Endothelial cell of umbilical vein (primary cell): ENCODE measurements around the gene CD276. TPM values are rescaled to one million over a fixed set of nuclear protein-coding genes. Genes with fewer than 3 reads are reported as not detected.

ENCODE experiments used
- BruUV-seq: library from RNA; stranded (reverse); fragments of 400-500 nt; replicated peaks from 2 replicates; lab custom pipeline; 2021; lab: Mats Ljungman, UMichigan
- CTCF ChIA-PET: fragments of 300-600, 350-600 bp; sonication (Branson Sonifier 250); formaldehyde crosslinking; loops from one replicate; lab custom pipeline; 2021; ENCODE audit warnings: antibody characterized with exemption, inconsistent platforms; lab: Charles Lee
- POLR2A ChIA-PET: fragments of 300-600, 350-600 bp; sonication (Branson Sonifier 250); formaldehyde crosslinking; loops from one replicate; lab custom pipeline; 2021; ENCODE audit warnings: antibody characterized with exemption, inconsistent platforms; lab: Charles Lee
- DNase-seq: peaks from one replicate; pipeline ENCODE4 v3.0.0-alpha.2; 2011; ENCODE audit warnings: low read depth, low spot score
- FAIRE-seq: peaks from 2 replicates; lab custom pipeline; 2011; peaks lifted over from hg19 to GRCh38; lab: Jason Lieb, UNC
- H2AFZ ChIP-seq: 2 replicates; pipeline ENCODE4 v1.6.0; 2012; ENCODE audit warnings: low read depth, low read length, control low read depth, inconsistent platforms
- H3K27ac ChIP-seq: 2 replicates; pipeline ENCODE4 v1.5.1; 2011; ENCODE audit warnings: low read depth, mild to moderate bottlenecking, control low read depth, low read length, moderate library complexity; ENCODE audit not compliant: insufficient read depth
- H3K27me3 ChIP-seq, 2 experiments: 2 replicates each; pipeline versions ENCODE4 v1.6.0 to v1.6.1; 2011; ENCODE audit warnings: low read length in 2 of 2, mixed read lengths in 1 of 2; ENCODE audit not compliant: control insufficient read depth in 2 of 2, insufficient read depth in 2 of 2
- H3K36me3 ChIP-seq, 2 experiments: 2 replicates in 1 of 2; 3 replicates in 1 of 2; pipeline ENCODE4 v1.5.1; 2011; ENCODE audit warnings: low read length in 2 of 2, mild to moderate bottlenecking in 1 of 2, moderate library complexity in 1 of 2; ENCODE audit not compliant: control insufficient read depth in 2 of 2, insufficient read depth in 2 of 2; ENCODE audit errors: extremely low read depth in 1 of 2
- H3K4me1 ChIP-seq: 3 replicates; pipeline ENCODE4 v1.5.1; 2011; ENCODE audit warnings: mild to moderate bottlenecking, low read length; ENCODE audit not compliant: control insufficient read depth, insufficient read depth; ENCODE audit errors: extremely low read depth
- H3K4me2 ChIP-seq: 2 replicates; pipeline ENCODE4 v1.6.1; 2011; ENCODE audit warnings: low read length, control low read depth, mixed read lengths; ENCODE audit not compliant: insufficient read depth
- H3K4me3 ChIP-seq, 3 experiments: fragments of 200-600 bp in 1 of 3; sonication (generic), shearing (Covaris generic) in 1 of 3; replicated peaks in 1 of 3; 2 replicates each; pipeline ENCODE4 v1.5.1; 2011 to 2016; ENCODE audit warnings: control low read depth in 3 of 3, low read length in 3 of 3, mild to moderate bottlenecking in 2 of 3, inconsistent platforms in 1 of 3, low read depth in 1 of 3, moderate library complexity in 1 of 3; ENCODE audit not compliant: insufficient read depth in 1 of 3
- H3K79me2 ChIP-seq: 2 replicates; pipeline ENCODE4 v1.6.0; 2012; ENCODE audit warnings: low read length, inconsistent platforms; ENCODE audit not compliant: control insufficient read depth, insufficient read depth
- H3K9ac ChIP-seq: replicated peaks from 2 replicates; pipeline ENCODE3; 2011; ENCODE audit warnings: low read length, control low read depth; ENCODE audit not compliant: insufficient read depth; ENCODE audit errors: extremely low read depth
- H3K9me1 ChIP-seq: replicated peaks from 3 replicates; pipeline ENCODE4 v1.6.0; 2011; ENCODE audit warnings: mild to moderate bottlenecking, low read length; ENCODE audit not compliant: control insufficient read depth, insufficient read depth; ENCODE audit errors: extremely low read depth
- H3K9me3 ChIP-seq: replicated peaks from 2 replicates; pipeline ENCODE4 v1.5.1; 2012; ENCODE audit warnings: low read length, inconsistent platforms; ENCODE audit not compliant: control insufficient read depth, insufficient read depth
- H4K20me1 ChIP-seq: replicated peaks from 2 replicates; pipeline ENCODE3; 2011; ENCODE audit warnings: mild to moderate bottlenecking, low read length; ENCODE audit not compliant: control insufficient read depth, insufficient read depth; ENCODE audit errors: extremely low read depth
- FOS ChIP-seq: IDR thresholded peaks from 2 replicates; pipeline ENCODE4 v1.6.1; 2011; ENCODE audit warnings: mild to moderate bottlenecking, low read length, moderate library complexity, borderline replicate concordance; ENCODE audit not compliant: insufficient read depth
- GATA2 ChIP-seq: IDR thresholded peaks from 2 replicates; pipeline ENCODE4 v1.7.0; 2011; ENCODE audit warnings: low read depth, mild to moderate bottlenecking, moderate library complexity, mixed read lengths, low read length; ENCODE audit not compliant: insufficient read length, insufficient read depth
- JUN ChIP-seq: IDR thresholded peaks from 2 replicates; pipeline ENCODE4 v1.6.1; 2011; ENCODE audit warnings: borderline replicate concordance, low read depth; ENCODE audit not compliant: insufficient read length, insufficient read depth
- MYC ChIP-seq: IDR thresholded peaks from one replicate; pipeline ENCODE4 v1.6.1; 2011; ENCODE audit warnings: mild to moderate bottlenecking, low read depth, low read length
- POLR2A ChIP-seq: IDR thresholded peaks from 2 replicates; pipeline ENCODE4 v1.6.1; 2012; ENCODE audit warnings: low read depth, mild to moderate bottlenecking, control low read depth, low read length
- POLR2AphosphoS5 ChIP-seq: IDR thresholded peaks from 2 replicates; pipeline ENCODE4 v1.6.1; 2012; ENCODE audit warnings: low read depth, mild to moderate bottlenecking, control low read depth, low read length, moderate library complexity; ENCODE audit not compliant: insufficient read depth
- dilution Hi-C: fragments of 300-500 bp; cut with MboI; formaldehyde crosslinking; loops from one replicate; pipeline ENCODE4 v1.15.0; 2019; ENCODE audit warnings: low sequenced_read_pairs; ENCODE audit not compliant: extremely low pct_ligation_motif_present
- intact Hi-C: fragments of 100-400 bp; cut with micrococcal nuclease; formaldehyde crosslinking; loops from one replicate; pipeline ENCODE4 v1.10.0; 2022
- polyA plus RNA-seq, 4 experiments: library from polyadenylated mRNA; depleted of rRNA in 3 of 4; stranded (reverse) in 3 of 4; unstranded in 1 of 4; fragments of >200 nt; gene quantifications; 2 replicates each; pipeline versions ENCODE4 v1.2.1 to v1.2.3, GENCODE V29; 2011 to 2012; ENCODE audit warnings: missing spikeins in 1 of 4
- total RNA-seq: library from RNA; stranded (reverse); gene quantifications from 2 replicates; pipeline ENCODE4 v1.2.3, GENCODE V29; 2021
- TF ChIP-seq, protein P1 (sequence below): IDR thresholded peaks from 2 replicates; pipeline ENCODE4 v1.6.1; 2011; ENCODE audit not compliant: insufficient read depth, insufficient read length
- TF ChIP-seq, protein P2 (sequence below), 2 donors: IDR thresholded peaks; 1 replicate in 1 of 2; 2 replicates in 1 of 2; pipeline ENCODE4 v1.5.1; 2011; ENCODE audit warnings: low read length in 2 of 2, mild to moderate bottlenecking in 2 of 2, moderate library complexity in 2 of 2, control low read depth in 1 of 2, inconsistent platforms in 1 of 2, low read depth in 1 of 2; ENCODE audit not compliant: insufficient read depth in 1 of 2; ENCODE audit errors: extremely low read depth in 1 of 2

Gene CD276
- total and polyA plus RNA-seq, 2 donors (not counting 3 experiments of a cell fraction or from before 2014, with no cell fraction given) = 73.6 to 85.7 TPM

GRCh38 chr15:73745073-73745472 is 60.9 kb downstream of the CD276 start:
- no TSS peak for BruUV-seq
- intact Hi-C loops = no loop called here
- Histone ChIP-seq H3K4me2 (no peak overlapping the region), H3K9me3 (no peaks in the 10 kb centered on the region), H2AFZ (no peak overlapping the region), H3K9me1 (no peaks in the 10 kb centered on the region), H3K9ac (no peak overlapping the region), H4K20me1 (no peaks in the 10 kb centered on the region), H3K79me2 (no peaks in the 10 kb centered on the region), H3K36me3 (no peaks in the 10 kb centered on the region), H3K4me1 (no peaks in the 10 kb centered on the region), H3K27ac (no peak overlapping the region), H3K4me3 (no peak overlapping the region), H3K27me3 (peaks cover 3 to 10% of the 10 kb centered on the region in 2 experiments)
- no peak for TF ChIP-seq FOS
- TF ChIP-seq POLR2A = no peak
- TF ChIP-seq, protein P1, sequence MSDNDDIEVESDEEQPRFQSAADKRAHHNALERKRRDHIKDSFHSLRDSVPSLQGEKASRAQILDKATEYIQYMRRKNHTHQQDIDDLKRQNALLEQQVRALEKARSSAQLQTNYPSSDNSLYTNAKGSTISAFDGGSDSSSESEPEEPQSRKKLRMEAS = no peak
- TF ChIP-seq JUN = no peak
- TF ChIP-seq, protein P2, sequence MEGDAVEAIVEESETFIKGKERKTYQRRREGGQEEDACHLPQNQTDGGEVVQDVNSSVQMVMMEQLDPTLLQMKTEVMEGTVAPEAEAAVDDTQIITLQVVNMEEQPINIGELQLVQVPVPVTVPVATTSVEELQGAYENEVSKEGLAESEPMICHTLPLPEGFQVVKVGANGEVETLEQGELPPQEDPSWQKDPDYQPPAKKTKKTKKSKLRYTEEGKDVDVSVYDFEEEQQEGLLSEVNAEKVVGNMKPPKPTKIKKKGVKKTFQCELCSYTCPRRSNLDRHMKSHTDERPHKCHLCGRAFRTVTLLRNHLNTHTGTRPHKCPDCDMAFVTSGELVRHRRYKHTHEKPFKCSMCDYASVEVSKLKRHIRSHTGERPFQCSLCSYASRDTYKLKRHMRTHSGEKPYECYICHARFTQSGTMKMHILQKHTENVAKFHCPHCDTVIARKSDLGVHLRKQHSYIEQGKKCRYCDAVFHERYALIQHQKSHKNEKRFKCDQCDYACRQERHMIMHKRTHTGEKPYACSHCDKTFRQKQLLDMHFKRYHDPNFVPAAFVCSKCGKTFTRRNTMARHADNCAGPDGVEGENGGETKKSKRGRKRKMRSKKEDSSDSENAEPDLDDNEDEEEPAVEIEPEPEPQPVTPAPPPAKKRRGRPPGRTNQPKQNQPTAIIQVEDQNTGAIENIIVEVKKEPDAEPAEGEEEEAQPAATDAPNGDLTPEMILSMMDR (IDR thresholded peaks at IDR 0.05; ENCODE audit: extremely low read depth in 1 of 2, insufficient read depth in 1 of 2, low read depth in 1 of 2, low read length in 2 of 2) = no peak
- no peak for TF ChIP-seq POLR2AphosphoS5
- no peak for TF ChIP-seq GATA2
- no peak for TF ChIP-seq MYC
- ChIA-PET POLR2A (no interaction called here), CTCF (interaction anchor here (1.1 kb wide), 1 partner anchor 68 kb away, joined by 3 read pairs; no protein-coding TSS in a partner anchor)
- dilution Hi-C loops = no loop called here
- FAIRE-seq = no peak
- DNase-seq = no peak
